HL-60 (cell line): ENCODE measurements around the gene ATP6V0D1.

Experiments used
- DNase-seq, 2 experiments: peaks; one replicate each; pipeline ENCODE4 v3.0.0-alpha.2; 2010 to 2020; ENCODE audit warnings: low read depth in 1 of 2, low spot score in 1 of 2
- H3K27ac ChIP-seq: fragments of 250-450 bp; sonication (Bioruptor Pico); replicated peaks from 2 replicates; pipeline ENCODE4 v1.5.1; 2020; ENCODE audit warnings: mild to moderate bottlenecking, moderate library complexity
- H3K27me3 ChIP-seq: fragments of 250-450 bp; sonication (Bioruptor Pico); 2 replicates; pipeline ENCODE4 v1.5.1; 2021; ENCODE audit warnings: mild to moderate bottlenecking, moderate library complexity; ENCODE audit not compliant: insufficient read depth, poor library complexity, severe bottlenecking
- H3K4me3 ChIP-seq: replicated peaks from 2 replicates; pipeline ENCODE4 v1.5.1; 2011; ENCODE audit warnings: mild to moderate bottlenecking, control low read depth, low read length; ENCODE audit not compliant: insufficient read depth
- CTCF ChIP-seq: IDR thresholded peaks from one replicate; pipeline ENCODE4 v1.5.1; 2011; ENCODE audit warnings: low read length, control low read depth, inconsistent platforms; ENCODE audit not compliant: insufficient read depth
- GABPA ChIP-seq: IDR thresholded peaks from 2 replicates; pipeline ENCODE4 v1.6.1; 2012; ENCODE audit warnings: low read depth
- POLR2AphosphoS5 ChIP-seq: IDR thresholded peaks from 2 replicates; pipeline ENCODE4 v1.6.1; 2012; ENCODE audit warnings: low read depth
- REST ChIP-seq: IDR thresholded peaks from 2 replicates; pipeline ENCODE4 v1.6.1; 2012; ENCODE audit warnings: low read depth; ENCODE audit not compliant: insufficient replicate concordance
- SPI1 ChIP-seq: IDR thresholded peaks from 2 replicates; pipeline ENCODE4 v1.6.1; 2012; ENCODE audit warnings: low read depth, mild to moderate bottlenecking, borderline replicate concordance

ATP6V0D1 gene

GRCh38 chr16:67445441-67445912 lies 35.5 kb downstream of the ATP6V0D1 start:
- no peak overlapping the region for H3K4me3 ChIP-seq
- H3K27me3 ChIP-seq: no peaks in the 10 kb centered on the region
- H3K27ac ChIP-seq: no peak overlapping the region
- TF ChIP-seq SPI1: no peak
- no peak for TF ChIP-seq CTCF
- no peak for TF ChIP-seq POLR2AphosphoS5
- TF ChIP-seq GABPA: no peak
- TF ChIP-seq REST: no peak
- no peak for DNase-seq

- H3K27ac ChIP-seq: no peak overlapping the region
- TF ChIP-seq SPI1 (no peak), REST (no peak), POLR2AphosphoS5 (no peak), GABPA (no peak), CTCF (no peak)
- H3K4me3 ChIP-seq: no peak overlapping the region
- no peaks in the 10 kb centered on the region for H3K27me3 ChIP-seq
- no peak for DNase-seq
Measured at GRCh38 chr16:67445126-67445426, 35.9 kb downstream of the ATP6V0D1 start.

GRCh38 chr16:67444259-67445125 lies 36.5 kb downstream of the ATP6V0D1 start:
- DNase-seq: no peak
- Histone ChIP-seq H3K27ac (no peak overlapping the region), H3K27me3 (no peaks in the 10 kb centered on the region), H3K4me3 (no peak overlapping the region)
- TF ChIP-seq GABPA: no peak
- TF ChIP-seq SPI1: no peak
- no peak for TF ChIP-seq CTCF
- no peak for TF ChIP-seq POLR2AphosphoS5
- TF ChIP-seq REST: no peak
